Stimulated activated CD8-positive, alpha-beta memory T cell treated with anti-CD3 and anti-CD28 coated beads, Interleukin-2, amount 100 ng/mL, for 1 hour (primary cell): Measurements from ENCODE around the gene CAMTA1.
"Not testable (repeated sequence)": the region's sequence is repeated elsewhere in the genome, so short reads cannot be mapped to it uniquely, and the experiment has no call there.

ENCODE experiments used
- DNase-seq, 2 donors: peaks; one replicate each; pipeline ENCODE4 v3.0.0-alpha.2; 2020; ENCODE audit warnings: low read depth in 2 of 2

CAMTA1 gene

GRCh38 chr1:6785318-6785727 lies at the start of gene CAMTA1:
CAMTA1 (plus strand) TSS chr1:6785454; CDS start chr1:6785531, 77 bp downstream.
- DNase-seq: no peak

GRCh38 chr1:6738987-6739676 lies 46.1 kb upstream of the CAMTA1 start:
- no peak for DNase-seq

- DNase-seq: not testable (repeated sequence)
These were observed 42.5 kb upstream of the CAMTA1 start for GRCh38 chr1:6742676-6743188.

GRCh38 chr1:6743189-6744101 lies 41.8 kb upstream of the CAMTA1 start:
- DNase-seq: no peak

GRCh38 chr1:6745073-6745472 lies 40.2 kb upstream of the CAMTA1 start:
- DNase-seq: no peak

DNA sequence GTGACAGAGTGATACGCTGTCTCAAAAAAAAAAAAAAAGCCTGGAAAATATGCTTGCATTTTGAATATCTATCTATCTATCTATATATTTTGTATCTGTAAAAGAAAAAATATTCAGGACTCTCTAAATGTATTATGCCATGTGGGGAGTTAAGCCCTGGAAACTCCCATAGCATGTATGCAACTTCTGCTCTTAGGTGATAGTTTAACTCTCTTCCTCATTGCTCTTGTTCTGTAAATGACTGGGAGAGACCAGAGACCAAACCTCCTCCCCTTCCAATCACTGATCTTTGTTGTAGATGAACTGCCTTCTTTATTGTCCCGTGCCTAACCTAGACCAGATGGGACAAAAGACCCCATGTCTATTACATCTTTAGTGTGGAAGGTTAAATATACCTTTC lies 37.6 kb upstream of the CAMTA1 start:
- DNase-seq: no peak

GRCh38 chr1:6750490-6750889 lies 34.8 kb upstream of the CAMTA1 start:
- DNase-seq: no peak

DNA sequence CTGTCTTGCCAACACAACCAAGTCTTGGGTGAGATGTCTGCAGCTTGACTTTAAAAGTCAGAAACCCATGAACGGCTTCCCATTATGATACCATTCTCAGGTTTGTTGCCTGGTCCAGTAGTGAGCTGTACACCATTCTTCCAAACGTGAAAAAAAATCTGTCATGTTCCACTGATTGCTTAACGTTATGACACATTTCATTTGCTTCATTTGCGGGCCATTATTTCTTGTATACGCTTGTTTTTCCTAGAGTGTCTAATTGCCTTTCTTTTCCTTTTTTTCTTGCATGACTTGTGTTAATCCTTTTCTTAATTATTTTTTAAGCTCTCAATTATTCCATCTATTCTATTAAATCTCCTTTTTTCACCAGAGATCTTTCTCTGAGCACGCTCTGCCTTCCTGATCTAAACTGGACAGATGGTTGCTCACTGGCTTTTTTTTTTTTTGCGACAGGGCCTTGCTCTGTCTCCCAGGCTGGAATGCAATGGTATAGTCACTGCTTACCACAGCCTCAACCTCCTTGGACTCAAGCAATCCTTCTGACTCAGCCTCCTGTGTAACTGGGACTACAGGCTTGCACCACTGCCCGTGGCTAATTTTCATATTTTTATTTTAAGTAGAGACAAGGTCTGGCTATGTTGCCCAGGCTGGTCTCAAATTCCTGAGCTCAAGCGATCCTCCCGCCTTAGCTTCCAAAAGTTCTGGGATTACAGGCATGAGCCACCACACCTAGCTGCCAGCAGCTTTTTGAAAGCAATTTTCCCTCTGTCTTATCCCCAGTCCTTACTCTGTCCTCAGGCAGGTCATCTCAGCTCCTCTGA lies 31.7 kb upstream of the CAMTA1 start:
- no peak for DNase-seq

GRCh38 chr1:6756457-6756856 lies 28.8 kb upstream of the CAMTA1 start:
- DNase-seq: no peak

DNA sequence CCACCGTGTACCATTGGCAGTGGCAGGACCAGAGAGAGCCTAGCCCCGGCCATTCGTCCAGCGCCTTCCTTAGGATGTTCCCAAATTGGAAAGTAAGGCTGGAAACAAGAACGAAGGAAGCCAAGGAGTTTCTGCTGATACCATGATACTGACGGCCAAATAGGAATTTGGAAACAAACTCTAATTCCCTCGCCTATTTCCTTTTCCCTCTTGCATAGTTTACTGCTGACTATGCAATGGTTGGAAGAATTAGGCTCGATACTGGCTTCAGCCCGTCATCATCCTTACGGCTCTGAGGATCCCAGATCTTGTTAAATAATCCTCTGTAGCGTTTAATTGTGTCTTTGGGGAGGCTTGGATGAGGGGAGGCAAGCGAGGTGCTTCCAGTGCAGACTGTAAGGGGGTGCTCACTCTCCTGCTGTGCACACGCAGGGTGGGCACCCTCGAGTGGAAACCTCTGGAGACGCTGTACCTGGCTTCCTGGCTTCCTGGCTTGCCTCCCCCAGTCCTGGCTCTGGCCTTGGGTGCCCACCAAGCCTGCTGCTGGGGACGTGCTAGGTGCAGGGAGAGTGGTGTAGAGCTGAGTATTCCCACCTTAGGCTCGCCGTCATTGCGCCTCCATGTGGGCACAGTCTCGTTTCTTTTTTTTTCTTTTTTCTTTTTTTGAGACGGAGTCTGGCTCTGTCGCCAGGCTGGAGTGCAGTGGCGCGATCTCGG lies 27.4 kb upstream of the CAMTA1 start:
- DNase-seq: no peak

DNA sequence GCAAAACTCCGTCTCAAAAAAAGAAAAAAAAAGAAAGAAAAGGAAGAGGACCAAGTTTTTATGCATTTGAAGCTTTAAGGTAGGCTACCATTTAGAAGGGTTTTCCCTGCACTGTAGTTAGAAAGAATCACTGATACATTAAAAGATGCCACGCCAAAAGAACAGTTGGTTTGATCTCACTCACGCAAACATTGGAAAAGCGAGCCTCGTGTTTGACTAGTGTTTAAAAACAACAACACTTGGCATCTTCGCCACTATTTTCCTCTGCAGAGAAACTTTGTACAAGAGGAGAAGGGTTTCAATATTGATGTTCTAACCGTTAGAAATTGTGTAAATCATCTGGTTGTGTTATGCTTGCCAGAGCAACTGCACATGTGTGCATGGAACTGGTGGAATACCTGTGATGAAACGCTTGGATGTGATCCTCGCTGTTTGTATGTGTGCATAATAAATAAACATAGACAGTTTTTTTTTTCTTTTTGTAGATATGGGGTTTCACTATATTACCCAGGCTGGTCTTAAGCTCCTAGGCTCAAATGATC lies 24.0 kb upstream of the CAMTA1 start:
- DNase-seq: no peak

DNA sequence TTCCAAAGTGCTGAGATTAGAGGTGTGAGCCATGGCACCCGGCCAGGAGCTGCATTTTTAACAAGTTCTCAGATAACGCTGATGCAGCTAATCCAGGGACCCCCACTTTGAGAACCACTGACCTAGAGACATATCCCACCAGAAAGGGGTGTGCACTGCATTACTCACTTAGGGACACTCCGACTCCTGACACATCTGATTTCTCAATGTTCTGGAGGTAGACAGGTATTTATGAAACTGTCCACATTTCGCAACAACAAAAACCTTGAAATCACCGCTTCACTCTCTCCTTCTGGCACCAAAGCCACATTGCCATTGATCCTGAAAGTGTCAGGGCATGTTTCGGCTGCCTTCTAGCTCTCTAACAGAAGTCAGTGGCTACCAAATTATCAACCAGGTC lies 23.2 kb upstream of the CAMTA1 start:
- DNase-seq: no peak

DNA sequence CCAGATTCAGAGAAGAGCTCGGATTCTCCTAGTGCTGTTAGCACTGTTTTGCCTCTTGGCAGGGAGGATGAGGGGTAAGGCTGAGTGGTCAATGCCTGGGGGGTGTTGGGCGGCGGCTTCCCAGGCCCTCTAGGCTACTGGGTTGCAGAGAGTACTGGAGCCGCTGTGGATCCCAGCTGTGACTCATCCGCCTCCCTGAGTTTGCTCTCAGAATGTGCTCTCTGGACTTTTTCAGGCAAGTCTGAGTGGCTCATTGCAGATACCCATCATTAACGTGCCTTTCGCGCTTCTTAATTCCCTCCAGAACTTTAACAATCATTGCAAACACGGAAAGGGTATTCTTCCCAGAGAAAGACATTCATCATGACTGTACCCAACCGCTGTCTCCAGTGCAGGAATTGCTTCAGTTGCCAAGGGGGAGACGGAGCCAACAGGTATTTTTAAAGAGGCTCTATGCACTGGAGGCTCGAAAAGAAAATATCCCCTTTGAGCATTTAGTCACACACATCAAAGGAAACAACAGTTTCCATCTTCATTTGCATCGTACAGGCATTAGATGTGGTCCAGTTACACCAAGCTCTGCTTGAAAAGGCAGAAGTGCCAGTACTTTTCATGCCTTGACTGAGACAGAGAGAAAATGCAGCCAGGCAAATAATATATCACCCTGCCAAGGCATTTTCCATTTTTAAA lies 14.4 kb upstream of the CAMTA1 start:
- DNase-seq: no peak

DNA sequence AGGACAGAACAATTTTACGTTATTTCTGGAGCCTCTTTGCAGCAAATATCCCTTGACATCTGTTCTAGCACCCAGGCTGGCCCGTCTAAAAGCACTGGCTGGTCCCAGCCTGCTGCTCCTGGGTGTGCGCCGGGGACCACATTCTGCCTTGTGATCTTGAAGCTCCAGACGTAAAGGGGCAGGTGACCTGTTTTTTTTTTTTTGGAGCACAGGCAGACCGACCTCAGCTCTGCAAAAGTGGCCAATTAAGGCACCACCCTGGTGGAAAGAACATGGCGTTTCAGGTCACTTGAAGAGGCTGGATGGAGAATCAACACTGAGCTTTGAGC lies 13.8 kb upstream of the CAMTA1 start:
- no peak for DNase-seq

DNA sequence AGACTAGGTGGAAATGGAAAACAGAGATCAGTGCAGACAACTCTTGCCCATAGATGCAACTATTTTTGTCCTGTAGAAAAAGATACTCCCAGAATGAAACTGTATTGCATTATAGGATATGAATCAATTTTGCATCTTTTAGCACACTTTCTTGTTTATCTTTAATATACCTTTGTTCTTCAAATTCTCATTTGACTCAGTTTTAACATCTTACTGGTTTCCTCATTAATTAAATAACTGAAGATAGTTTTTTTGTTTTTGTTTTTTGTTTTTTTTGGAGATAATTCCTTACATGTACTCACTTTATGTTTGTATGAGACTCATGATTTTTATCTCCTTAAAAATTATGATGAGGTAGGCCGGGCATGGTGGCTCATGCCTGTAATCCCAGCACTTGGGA lies 10.9 kb upstream of the CAMTA1 start:
- no peak for DNase-seq

DNA sequence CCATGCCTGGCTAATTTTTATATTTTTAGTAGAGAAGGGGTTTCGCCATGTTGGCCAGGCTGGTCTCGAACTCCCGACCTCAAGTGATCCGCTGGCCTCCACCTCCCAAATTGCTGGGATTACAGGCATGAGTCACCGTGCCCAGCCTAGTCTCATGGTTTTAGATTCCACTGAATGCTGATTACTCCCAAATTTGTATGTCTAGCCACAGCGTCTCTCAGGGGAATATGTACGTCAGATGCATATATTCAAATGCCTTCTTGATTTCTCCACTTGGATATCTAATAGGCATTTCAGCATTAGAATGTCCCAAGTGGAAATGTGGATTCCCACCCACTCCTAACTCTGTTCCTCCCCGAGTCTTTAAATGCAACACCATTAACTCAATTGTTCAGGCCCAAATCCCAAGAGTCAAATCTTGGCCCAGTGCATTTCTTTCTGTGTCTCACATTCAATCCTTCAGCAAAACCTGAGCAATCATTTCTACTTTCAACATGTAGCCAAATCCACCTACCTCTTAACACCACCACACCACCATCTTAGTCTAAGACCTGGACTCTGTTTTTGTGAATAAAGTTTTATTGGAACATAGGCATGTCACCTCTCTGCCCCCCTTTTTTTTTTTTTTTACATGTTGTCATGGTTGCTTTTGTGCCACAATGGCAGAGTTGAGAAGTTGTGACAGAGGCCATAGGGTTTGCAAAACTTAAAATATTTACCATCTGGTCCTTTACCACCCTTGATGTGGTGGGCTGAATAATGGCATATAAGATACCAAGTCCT lies 9.8 kb upstream of the CAMTA1 start:
- no peak for DNase-seq

GRCh38 chr1:6776389-6776788 lies 8.9 kb upstream of the CAMTA1 start:
- no peak for DNase-seq

GRCh38 chr1:6776895-6777294 lies 8.4 kb upstream of the CAMTA1 start:
- DNase-seq: no peak

- no peak for DNase-seq
These were observed 7.4 kb upstream of the CAMTA1 start for GRCh38 chr1:6777813-6778212.
